Panc1 (cell line): Measurements from ENCODE around the gene NEK8. TPM values are rescaled to one million over a fixed set of nuclear protein-coding genes. Genes with fewer than 3 reads are reported as not detected.

Experiments
- ATAC-seq: fragments of 200-7000 bp; cut with Tn5 transposase; 2 replicates; pipeline ENCODE4 v1.9.1; 2020; ENCODE audit warnings: mild to moderate bottlenecking, moderate library complexity
- BruUV-seq: library from RNA; stranded (reverse); fragments of 400-500 nt; replicated peaks from 2 replicates; lab custom pipeline; 2021; lab: Mats Ljungman, UMichigan
- CTCF ChIA-PET: fragments of 300-600 bp; sonication (Branson Sonifier 250); formaldehyde crosslinking; loops from one replicate; lab custom pipeline; 2022; ENCODE audit warnings: antibody characterized with exemption; lab: Charles Lee
- POLR2A ChIA-PET: fragments of 300-600 bp; sonication (Branson Sonifier 250); formaldehyde crosslinking; loops from one replicate; lab custom pipeline; 2022; ENCODE audit warnings: antibody characterized with exemption; lab: Charles Lee
- DNase-seq: peaks from one replicate; pipeline ENCODE4 v3.0.0-alpha.2; 2010; ENCODE audit warnings: low read depth, low spot score
- H3K27ac ChIP-seq: 2 replicates; pipeline ENCODE4 v1.5.1; 2011; ENCODE audit warnings: mild to moderate bottlenecking, low read length, inconsistent platforms
- H3K27me3 ChIP-seq: fragments of 200-500 bp; sonication (Bioruptor generic); 2 replicates; pipeline ENCODE4 v1.6.0; 2014; ENCODE audit warnings: low read length, inconsistent platforms; ENCODE audit not compliant: control insufficient read depth, insufficient read depth
- H3K36me3 ChIP-seq: fragments of 200-500 bp; sonication (Bioruptor generic); 2 replicates; pipeline ENCODE4 v1.5.1; 2014; ENCODE audit warnings: inconsistent platforms, mild to moderate bottlenecking, low read length, moderate library complexity; ENCODE audit not compliant: control insufficient read depth, insufficient read depth
- H3K4me1 ChIP-seq: 2 replicates; pipeline ENCODE4 v1.5.1; 2011; ENCODE audit warnings: inconsistent platforms, mild to moderate bottlenecking, low read length, moderate library complexity; ENCODE audit not compliant: control insufficient read depth, insufficient read depth
- H3K4me3 ChIP-seq, 2 experiments: 2 replicates each; pipeline ENCODE4 v1.5.1; 2011 to 2012; ENCODE audit warnings: low read depth in 2 of 2, low read length in 2 of 2, mild to moderate bottlenecking in 2 of 2, inconsistent platforms in 1 of 2, moderate library complexity in 1 of 2
- H3K9me3 ChIP-seq: fragments of 200-500 bp; sonication (Bioruptor generic); 2 replicates; pipeline ENCODE4 v1.5.1; 2014; ENCODE audit warnings: low read depth, mild to moderate bottlenecking, inconsistent platforms, low read length, moderate library complexity; ENCODE audit not compliant: control insufficient read depth, insufficient read depth
- CTCF ChIP-seq: fragments of 450-650 bp; IDR thresholded peaks from 2 replicates; pipeline ENCODE4 v1.5.1; 2017; ENCODE audit warnings: mild to moderate bottlenecking
- POLR2AphosphoS5 ChIP-seq: IDR thresholded peaks from 2 replicates; pipeline ENCODE4 v1.6.1; 2012; ENCODE audit warnings: mild to moderate bottlenecking, low read depth, low read length, moderate library complexity
- REST ChIP-seq, 2 experiments: IDR thresholded peaks; 2 replicates each; pipeline ENCODE4 v1.6.1; 2011 to 2012; ENCODE audit warnings: low read depth in 2 of 2, control low read depth in 1 of 2, low read length in 1 of 2, mild to moderate bottlenecking in 1 of 2, moderate library complexity in 1 of 2; ENCODE audit not compliant: insufficient read depth in 1 of 2
- SIN3A ChIP-seq: IDR thresholded peaks from 2 replicates; pipeline ENCODE4 v1.6.1; 2012; ENCODE audit warnings: low read depth, mild to moderate bottlenecking, low read length, moderate library complexity, borderline replicate concordance; ENCODE audit not compliant: insufficient read depth
- TCF7L2 ChIP-seq: IDR thresholded peaks from 2 replicates; pipeline ENCODE4 v1.6.1; 2011; ENCODE audit warnings: mild to moderate bottlenecking, low read depth, low read length, inconsistent platforms
- in situ Hi-C: cut with HindIII; loops from 2 replicates; pipeline ENCODE4 v1.10.0; 2016; ENCODE audit warnings: low sequenced_read_pairs, low pct_unique_long_range_greater_than_20kb
- intact Hi-C: fragments of 100-400 bp; cut with micrococcal nuclease; formaldehyde crosslinking; loops from one replicate; pipeline ENCODE4 v1.10.0; 2022; ENCODE audit not compliant: unreplicated experiment
- total RNA-seq: library from RNA; stranded (reverse); gene quantifications from one replicate; pipeline ENCODE4 v1.2.1, GENCODE V29; 2021; ENCODE audit not compliant: unreplicated experiment

The NEK8 gene
- total RNA-seq, 1 experiment from 2014 or later, result 11.9 TPM

- peak; percentile 22 for ATAC-seq
- Histone ChIP-seq H3K9me3 (no peaks in the 10 kb centered on the region), H3K27ac (peak overlapping the region; percentile 92), H3K4me1 (peaks cover 29% of the 10 kb centered on the region), H3K36me3 (peaks cover 5% of the 10 kb centered on the region), H3K4me3 (peak overlapping the region; percentile 55 to 69), H3K27me3 (no peaks in the 10 kb centered on the region)
- ChIA-PET POLR2A (interaction anchor here (0.6 to 2.5 kb wide), 3 partner anchors 8 to 16 kb away, joined by 3 to 39 read pairs (median 7); partner anchors contain the start of gene RPL23A), CTCF (no interaction called here)
- BruUV-seq, result no TSS peak
- TF ChIP-seq SIN3A (no peak), CTCF (no peak)
- intact Hi-C loops, result no loop called here
- in situ Hi-C loops, result no loop called here
- DNase-seq, result no peak
Observed at GRCh38 chr17:28712032-28712704, 16.4 kb upstream of the NEK8 start.

- ChIA-PET POLR2A (interaction anchor here (2.5 kb wide), 1 partner anchor 7 kb away, joined by 39 read pairs; the partner anchor contains the start of gene RPL23A), CTCF (no interaction called here)
- intact Hi-C loops, result no loop called here
- DNase-seq (no peak), ATAC-seq (no peak)
- H3K9me3 ChIP-seq, result no peaks in the 10 kb centered on the region
- peaks cover 29% of the 10 kb centered on the region for H3K4me1 ChIP-seq
- no peaks in the 10 kb centered on the region for H3K27me3 ChIP-seq
- BruUV-seq, result no TSS peak
- no peak overlapping the region; a peak in 1 of 4 replicates for H3K4me3 ChIP-seq
- peaks cover 5% of the 10 kb centered on the region for H3K36me3 ChIP-seq
- TF ChIP-seq POLR2AphosphoS5 (no peak), CTCF (no peak), TCF7L2 (no peak), SIN3A (no peak)
- peak overlapping the region; percentile 92 for H3K27ac ChIP-seq
- in situ Hi-C loops, result no loop called here
Observed at GRCh38 chr17:28712705-28713415, 15.7 kb upstream of the NEK8 start.

- peaks cover 5% of the 10 kb centered on the region for H3K36me3 ChIP-seq
- CTCF ChIA-PET, result interaction anchor here (0.5 to 0.7 kb wide), 2 partner anchors 13 to 67 kb away, joined by 3 read pairs; no protein-coding TSS in a partner anchor
- POLR2A ChIA-PET, result no interaction called here
- no peak overlapping the region for H3K4me3 ChIP-seq
- H3K4me1 ChIP-seq, result peaks cover 40% of the 10 kb centered on the region
- no peak for TF ChIP-seq REST (IDR thresholded peaks at IDR 0.05; ENCODE audit: insufficient read depth in 1 of 2, low read depth in 2 of 2, low read length in 1 of 2)
- no peak for TF ChIP-seq TCF7L2
- TF ChIP-seq CTCF, result no peak; the same call in 1 of the 2 replicates
- no peak for TF ChIP-seq POLR2AphosphoS5
- no peak for TF ChIP-seq SIN3A
- H3K9me3 ChIP-seq, result no peaks in the 10 kb centered on the region
- ATAC-seq (no peak), DNase-seq (no peak)
- BruUV-seq, result no TSS peak
- in situ Hi-C loops (no loop called here), intact Hi-C loops (no loop called here)
- no peak overlapping the region for H3K27ac ChIP-seq
- H3K27me3 ChIP-seq, result no peaks in the 10 kb centered on the region
Observed at GRCh38 chr17:28714281-28714680, 14.3 kb upstream of the NEK8 start.
